Glutamatergic neuron (in vitro differentiated cells): Measurements from ENCODE around the gene MMP17. TPM values are rescaled to one million over a fixed set of nuclear protein-coding genes. Genes with fewer than 3 reads are reported as not detected.

Experiments used
- DNase-seq: peaks from one replicate; pipeline ENCODE4 v3.0.0; 2022
- H3K27ac Mint-ChIP-seq: one replicate; pipeline ENCODE4 v1.8.0; 2020; ENCODE audit warnings: mild to moderate bottlenecking, mixed read lengths, inconsistent platforms; ENCODE audit not compliant: unreplicated experiment
- H3K27me3 Mint-ChIP-seq: one replicate; pipeline ENCODE4 v1.8.0; 2020; ENCODE audit warnings: mild to moderate bottlenecking, moderate library complexity, mixed read lengths, inconsistent platforms; ENCODE audit not compliant: unreplicated experiment
- H3K36me3 Mint-ChIP-seq: one replicate; pipeline ENCODE4 v1.8.0; 2020; ENCODE audit warnings: mild to moderate bottlenecking, mixed read lengths, inconsistent platforms; ENCODE audit not compliant: unreplicated experiment
- H3K4me1 Mint-ChIP-seq: one replicate; pipeline ENCODE4 v1.8.0; 2020; ENCODE audit warnings: mild to moderate bottlenecking, low read depth, mixed read lengths, inconsistent platforms; ENCODE audit not compliant: unreplicated experiment
- H3K4me3 Mint-ChIP-seq: one replicate; pipeline ENCODE4 v1.8.0; 2020; ENCODE audit warnings: mild to moderate bottlenecking, mixed read lengths, inconsistent platforms; ENCODE audit not compliant: unreplicated experiment
- H3K9me3 Mint-ChIP-seq: one replicate; pipeline ENCODE4 v1.8.0; 2020; ENCODE audit warnings: mild to moderate bottlenecking, moderate library complexity, mixed read lengths, inconsistent platforms; ENCODE audit not compliant: unreplicated experiment
- total RNA-seq: library from RNA; stranded (reverse); fragmentation: NEBNext Ultra II Directional; extraction: Animal tissue kit (Norgen Biotek cat#: 25700); gene quantifications from one replicate; pipeline ENCODE4 v1.2.1, GENCODE V29; 2021; ENCODE audit not compliant: unreplicated experiment
- TF ChIP-seq, protein P1 (sequence below): fragments of 200-600 bp; sonication (generic); IDR thresholded peaks from one replicate; pipeline ENCODE4 v1.5.0; 2021; ENCODE audit not compliant: partially characterized antibody, unreplicated experiment

MMP17 gene
- total RNA-seq, 1 donor from 2014 or later = 65.8 TPM

DNA sequence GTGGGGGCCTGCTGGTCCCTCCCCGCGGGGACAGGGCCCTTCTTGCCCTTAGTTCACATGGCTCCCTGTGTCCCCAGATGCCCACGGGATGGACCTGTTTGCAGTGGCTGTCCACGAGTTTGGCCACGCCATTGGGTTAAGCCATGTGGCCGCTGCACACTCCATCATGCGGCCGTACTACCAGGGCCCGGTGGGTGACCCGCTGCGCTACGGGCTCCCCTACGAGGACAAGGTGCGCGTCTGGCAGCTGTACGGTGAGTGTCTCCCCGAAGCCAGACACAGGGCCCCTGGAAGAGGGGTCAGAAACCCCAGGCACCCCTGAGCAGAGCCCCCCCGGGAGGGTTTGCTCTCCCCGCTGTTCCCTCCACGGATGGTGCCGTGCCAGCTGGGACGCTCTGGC, 13.4 kb downstream of the MMP17 start:
- Mint-ChIP-seq H3K9me3 (no peaks in the 10 kb centered on the region), H3K27ac (no peak overlapping the region), H3K27me3 (peaks cover 6% of the 10 kb centered on the region), H3K4me3 (no peak overlapping the region), H3K36me3 (no peaks in the 10 kb centered on the region), H3K4me1 (no peaks in the 10 kb centered on the region)
- TF ChIP-seq, protein P1, sequence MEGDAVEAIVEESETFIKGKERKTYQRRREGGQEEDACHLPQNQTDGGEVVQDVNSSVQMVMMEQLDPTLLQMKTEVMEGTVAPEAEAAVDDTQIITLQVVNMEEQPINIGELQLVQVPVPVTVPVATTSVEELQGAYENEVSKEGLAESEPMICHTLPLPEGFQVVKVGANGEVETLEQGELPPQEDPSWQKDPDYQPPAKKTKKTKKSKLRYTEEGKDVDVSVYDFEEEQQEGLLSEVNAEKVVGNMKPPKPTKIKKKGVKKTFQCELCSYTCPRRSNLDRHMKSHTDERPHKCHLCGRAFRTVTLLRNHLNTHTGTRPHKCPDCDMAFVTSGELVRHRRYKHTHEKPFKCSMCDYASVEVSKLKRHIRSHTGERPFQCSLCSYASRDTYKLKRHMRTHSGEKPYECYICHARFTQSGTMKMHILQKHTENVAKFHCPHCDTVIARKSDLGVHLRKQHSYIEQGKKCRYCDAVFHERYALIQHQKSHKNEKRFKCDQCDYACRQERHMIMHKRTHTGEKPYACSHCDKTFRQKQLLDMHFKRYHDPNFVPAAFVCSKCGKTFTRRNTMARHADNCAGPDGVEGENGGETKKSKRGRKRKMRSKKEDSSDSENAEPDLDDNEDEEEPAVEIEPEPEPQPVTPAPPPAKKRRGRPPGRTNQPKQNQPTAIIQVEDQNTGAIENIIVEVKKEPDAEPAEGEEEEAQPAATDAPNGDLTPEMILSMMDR = no peak
- no peak for DNase-seq

DNA sequence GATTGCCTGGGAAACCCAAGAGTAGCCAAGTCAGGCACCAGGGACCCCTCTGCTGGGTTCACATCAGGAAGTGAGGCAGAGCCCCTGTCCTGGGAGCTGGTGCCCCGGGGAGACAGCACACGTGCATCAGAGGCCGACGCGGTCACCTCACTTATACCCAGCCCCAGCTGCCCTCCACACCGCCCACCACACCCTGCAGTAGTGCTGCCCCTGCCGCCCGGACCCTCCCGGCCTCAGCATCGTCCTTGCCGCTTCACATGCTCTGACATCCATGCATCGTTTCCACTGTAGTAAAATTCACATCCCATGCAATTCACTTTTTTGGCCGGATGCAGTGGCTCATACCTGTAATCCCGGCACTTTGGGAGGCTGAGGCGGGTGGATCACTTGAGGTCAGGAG, 14.0 kb downstream of the MMP17 start:
- Mint-ChIP-seq H3K4me1 (no peaks in the 10 kb centered on the region), H3K27me3 (peaks cover 7% of the 10 kb centered on the region), H3K9me3 (no peaks in the 10 kb centered on the region), H3K4me3 (no peak overlapping the region), H3K27ac (no peak overlapping the region), H3K36me3 (no peaks in the 10 kb centered on the region)
- no peak for DNase-seq
- TF ChIP-seq, protein P1 = no peak

DNA sequence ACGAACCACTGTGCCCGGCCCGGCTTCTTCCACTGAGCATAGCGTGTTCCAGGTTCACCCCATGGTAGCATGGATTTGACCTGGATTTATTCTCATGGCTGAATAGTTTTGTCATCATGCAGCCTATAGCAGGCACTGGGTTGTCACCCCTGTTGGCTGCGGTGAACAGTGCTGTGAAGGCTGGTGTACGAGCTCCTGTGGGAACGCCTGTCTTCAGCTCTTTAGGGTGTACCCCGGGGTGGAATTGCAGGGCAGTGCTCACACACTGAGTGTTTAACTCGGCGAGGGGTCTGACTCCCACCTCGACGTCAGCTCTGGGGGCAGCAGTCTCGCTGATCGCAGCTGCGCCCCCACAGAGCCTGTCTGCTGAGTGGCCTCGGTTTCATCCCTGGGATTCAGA, 15.3 kb downstream of the MMP17 start:
- no peak overlapping the region for H3K4me3 Mint-ChIP-seq
- no peaks in the 10 kb centered on the region for H3K36me3 Mint-ChIP-seq
- H3K9me3 Mint-ChIP-seq = no peaks in the 10 kb centered on the region
- H3K4me1 Mint-ChIP-seq = no peaks in the 10 kb centered on the region
- peaks cover 7% of the 10 kb centered on the region for H3K27me3 Mint-ChIP-seq
- no peak for DNase-seq
- no peak overlapping the region for H3K27ac Mint-ChIP-seq
- TF ChIP-seq, protein P1 = no peak

DNA sequence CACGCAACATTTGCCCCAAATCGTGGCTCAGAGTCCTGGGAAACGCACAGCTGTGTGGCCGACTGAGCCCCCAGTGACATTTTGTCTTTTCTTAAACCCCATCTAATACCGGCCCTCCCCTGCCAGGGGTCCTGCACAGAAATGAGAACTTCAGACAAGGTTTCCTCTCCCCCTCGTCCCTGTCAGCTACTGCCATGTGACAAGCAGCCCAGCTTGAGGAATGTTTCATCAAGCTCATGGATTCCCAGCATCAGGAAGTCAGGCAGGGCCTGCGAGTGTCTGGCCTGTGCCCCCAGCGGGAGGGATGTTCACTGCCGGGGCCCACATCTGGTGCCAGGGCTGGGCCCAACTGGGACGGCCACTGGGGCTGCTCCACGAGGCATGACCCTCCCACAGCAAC, 15.9 kb downstream of the MMP17 start:
- peaks cover 2% of the 10 kb centered on the region for H3K9me3 Mint-ChIP-seq
- TF ChIP-seq, protein P1 = no peak
- no peaks in the 10 kb centered on the region for H3K4me1 Mint-ChIP-seq
- peaks cover 6% of the 10 kb centered on the region for H3K27me3 Mint-ChIP-seq
- no peaks in the 10 kb centered on the region for H3K36me3 Mint-ChIP-seq
- DNase-seq = no peak
- H3K27ac Mint-ChIP-seq = no peak overlapping the region
- no peak overlapping the region for H3K4me3 Mint-ChIP-seq

DNA sequence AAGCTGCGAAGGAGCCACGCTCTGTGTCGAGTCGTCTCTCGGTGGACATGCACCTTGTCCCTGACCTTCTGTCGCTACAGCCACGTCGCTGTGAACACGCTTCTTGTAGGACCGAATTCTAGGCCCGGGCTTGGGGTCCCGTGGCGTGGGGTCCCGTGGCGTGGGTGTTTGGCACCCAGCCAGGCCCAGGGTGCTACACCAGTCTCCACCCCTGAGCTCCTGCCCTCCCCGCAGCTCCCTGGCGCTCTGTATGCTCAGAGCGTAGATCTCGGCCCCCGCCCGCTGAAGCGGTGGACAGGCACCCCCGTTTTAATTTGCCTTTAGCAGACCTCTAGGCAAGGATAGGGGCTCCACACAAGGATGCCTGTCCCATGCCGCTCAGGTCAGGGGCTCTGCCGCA, 16.5 kb downstream of the MMP17 start:
- DNase-seq = no peak
- Mint-ChIP-seq H3K36me3 (no peaks in the 10 kb centered on the region), H3K9me3 (peaks cover 2% of the 10 kb centered on the region), H3K4me1 (no peaks in the 10 kb centered on the region), H3K27me3 (peaks cover 4% of the 10 kb centered on the region), H3K27ac (no peak overlapping the region), H3K4me3 (no peak overlapping the region)
- TF ChIP-seq, protein P1 = no peak
